Fibroblast of pulmonary artery (primary cell): ENCODE data around the gene CD44.

Experiments used
- DNase-seq: peaks from one replicate; pipeline ENCODE4 v3.0.0-alpha.2; 2010; ENCODE audit warnings: low read depth
- H3K4me3 ChIP-seq: replicated peaks from 2 replicates; pipeline ENCODE4 v1.5.1; 2011; ENCODE audit warnings: low read depth, mild to moderate bottlenecking, control low read depth, low read length, moderate library complexity
- TF ChIP-seq, protein P1 (sequence below): IDR thresholded peaks from 2 replicates; pipeline ENCODE4 v1.5.1; 2011; ENCODE audit warnings: mild to moderate bottlenecking, control low read depth, low read length, inconsistent platforms; ENCODE audit errors: missing control alignments

CD44 gene

DNA sequence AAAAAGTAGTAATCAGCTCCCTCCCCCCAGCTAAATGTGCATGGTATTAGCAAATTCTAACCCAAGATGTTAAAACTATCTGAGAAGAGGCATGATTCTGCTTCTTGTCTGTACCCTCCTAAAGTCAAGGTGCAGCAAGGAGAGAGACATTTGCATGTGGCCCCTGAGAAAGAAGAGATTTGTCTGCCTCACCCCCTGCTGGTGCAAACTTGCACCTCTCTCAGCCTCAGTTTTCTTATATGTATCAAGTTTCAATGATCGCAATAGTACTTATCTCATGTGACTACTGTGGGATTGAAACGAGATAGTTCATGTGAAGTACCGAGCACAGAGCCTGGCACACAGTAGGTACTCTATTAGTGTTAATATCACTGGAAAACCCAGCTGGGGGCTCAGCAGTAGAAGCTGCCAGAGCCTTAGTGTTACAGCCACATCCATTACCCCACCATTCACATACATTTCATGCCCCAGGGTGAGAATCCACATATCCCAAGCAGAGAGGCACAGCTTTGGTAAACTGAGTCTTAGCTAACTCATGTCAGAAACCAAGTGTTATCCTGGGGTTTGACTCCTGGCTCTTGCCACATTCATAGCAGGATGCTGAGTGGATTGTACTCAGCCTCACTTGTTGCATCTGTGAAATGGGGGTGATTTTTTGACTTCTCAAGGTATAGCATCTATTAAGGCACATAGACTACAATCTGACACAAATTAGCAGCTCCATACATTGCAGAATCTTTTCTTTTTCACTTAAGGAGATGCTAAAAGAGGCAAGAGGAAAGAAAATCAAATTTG, 24.9 kb downstream of the CD44 start:
- H3K4me3 ChIP-seq = no peak overlapping the region
- no peak for DNase-seq

DNA sequence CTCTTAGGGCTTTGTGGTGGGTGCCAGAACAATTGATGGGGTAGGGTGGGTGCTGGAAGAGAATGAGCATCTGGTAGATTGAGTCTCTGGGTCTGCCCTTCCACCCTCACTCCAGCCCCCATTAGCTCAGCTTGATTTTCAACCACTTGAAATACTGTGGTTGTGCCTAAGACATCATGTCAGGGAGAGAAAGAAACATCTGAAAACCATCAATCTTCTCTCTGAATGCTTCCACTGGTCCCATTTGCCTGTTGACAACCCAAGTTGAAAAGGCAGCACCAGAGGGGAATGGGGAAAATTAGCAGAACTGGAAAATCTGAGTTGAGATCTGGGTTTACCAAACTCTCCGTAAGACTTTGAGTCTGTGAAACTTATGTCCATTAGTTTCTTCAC, 26.1 kb downstream of the CD44 start:
- no peak overlapping the region for H3K4me3 ChIP-seq
- TF ChIP-seq, protein P1, sequence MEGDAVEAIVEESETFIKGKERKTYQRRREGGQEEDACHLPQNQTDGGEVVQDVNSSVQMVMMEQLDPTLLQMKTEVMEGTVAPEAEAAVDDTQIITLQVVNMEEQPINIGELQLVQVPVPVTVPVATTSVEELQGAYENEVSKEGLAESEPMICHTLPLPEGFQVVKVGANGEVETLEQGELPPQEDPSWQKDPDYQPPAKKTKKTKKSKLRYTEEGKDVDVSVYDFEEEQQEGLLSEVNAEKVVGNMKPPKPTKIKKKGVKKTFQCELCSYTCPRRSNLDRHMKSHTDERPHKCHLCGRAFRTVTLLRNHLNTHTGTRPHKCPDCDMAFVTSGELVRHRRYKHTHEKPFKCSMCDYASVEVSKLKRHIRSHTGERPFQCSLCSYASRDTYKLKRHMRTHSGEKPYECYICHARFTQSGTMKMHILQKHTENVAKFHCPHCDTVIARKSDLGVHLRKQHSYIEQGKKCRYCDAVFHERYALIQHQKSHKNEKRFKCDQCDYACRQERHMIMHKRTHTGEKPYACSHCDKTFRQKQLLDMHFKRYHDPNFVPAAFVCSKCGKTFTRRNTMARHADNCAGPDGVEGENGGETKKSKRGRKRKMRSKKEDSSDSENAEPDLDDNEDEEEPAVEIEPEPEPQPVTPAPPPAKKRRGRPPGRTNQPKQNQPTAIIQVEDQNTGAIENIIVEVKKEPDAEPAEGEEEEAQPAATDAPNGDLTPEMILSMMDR = no peak
- no peak for DNase-seq

More for the DNA sequence above, 24.9 kb downstream of the CD44 start:
- TF ChIP-seq, protein P1 = peak; percentile 34

DNA sequence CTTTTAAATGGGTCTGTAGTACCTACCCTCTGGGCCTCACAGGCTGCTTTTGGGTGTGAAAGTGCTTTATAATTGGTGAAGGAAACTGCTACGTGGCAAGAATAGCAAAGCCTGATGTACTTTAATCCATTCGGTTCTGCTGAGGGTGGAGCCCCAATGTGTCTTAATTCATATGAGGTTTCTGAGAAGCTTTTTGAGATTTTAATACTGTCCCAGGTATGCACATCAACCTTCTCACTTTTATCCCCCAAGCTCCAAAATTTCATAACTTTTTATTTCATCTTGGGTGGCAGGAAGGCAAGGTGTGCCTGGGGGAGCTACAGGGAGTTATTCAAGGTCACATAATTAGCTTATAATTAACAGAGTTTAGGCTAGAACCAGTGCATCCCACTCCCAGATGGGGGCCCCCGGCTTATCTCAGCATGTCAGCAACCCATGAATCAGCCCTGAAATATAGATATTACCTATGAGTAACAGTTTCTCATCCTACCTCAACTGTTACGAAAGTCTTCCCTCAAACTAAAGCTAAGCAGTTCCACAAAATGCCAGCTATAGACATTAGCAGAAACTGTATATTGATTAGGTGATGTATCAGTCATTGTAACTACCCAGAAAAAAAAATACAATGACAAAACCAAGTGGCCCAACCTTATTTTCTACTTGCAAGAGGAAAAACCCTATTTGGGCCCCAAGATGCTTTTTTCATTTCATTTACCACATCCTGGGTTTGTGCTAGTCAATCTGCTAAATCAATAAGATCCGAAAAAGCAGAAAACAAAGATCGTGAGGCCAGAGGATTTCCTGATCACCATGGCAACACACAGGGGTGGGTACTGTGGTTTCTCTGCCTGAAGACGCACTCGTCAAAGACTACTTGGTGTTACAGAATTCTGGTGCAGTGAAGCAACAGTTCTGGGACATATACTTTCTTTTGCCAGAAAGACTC, 26.7 kb downstream of the CD44 start:
- TF ChIP-seq, protein P1 = no peak
- DNase-seq = peak; percentile 84
- H3K4me3 ChIP-seq = no peak overlapping the region

DNA sequence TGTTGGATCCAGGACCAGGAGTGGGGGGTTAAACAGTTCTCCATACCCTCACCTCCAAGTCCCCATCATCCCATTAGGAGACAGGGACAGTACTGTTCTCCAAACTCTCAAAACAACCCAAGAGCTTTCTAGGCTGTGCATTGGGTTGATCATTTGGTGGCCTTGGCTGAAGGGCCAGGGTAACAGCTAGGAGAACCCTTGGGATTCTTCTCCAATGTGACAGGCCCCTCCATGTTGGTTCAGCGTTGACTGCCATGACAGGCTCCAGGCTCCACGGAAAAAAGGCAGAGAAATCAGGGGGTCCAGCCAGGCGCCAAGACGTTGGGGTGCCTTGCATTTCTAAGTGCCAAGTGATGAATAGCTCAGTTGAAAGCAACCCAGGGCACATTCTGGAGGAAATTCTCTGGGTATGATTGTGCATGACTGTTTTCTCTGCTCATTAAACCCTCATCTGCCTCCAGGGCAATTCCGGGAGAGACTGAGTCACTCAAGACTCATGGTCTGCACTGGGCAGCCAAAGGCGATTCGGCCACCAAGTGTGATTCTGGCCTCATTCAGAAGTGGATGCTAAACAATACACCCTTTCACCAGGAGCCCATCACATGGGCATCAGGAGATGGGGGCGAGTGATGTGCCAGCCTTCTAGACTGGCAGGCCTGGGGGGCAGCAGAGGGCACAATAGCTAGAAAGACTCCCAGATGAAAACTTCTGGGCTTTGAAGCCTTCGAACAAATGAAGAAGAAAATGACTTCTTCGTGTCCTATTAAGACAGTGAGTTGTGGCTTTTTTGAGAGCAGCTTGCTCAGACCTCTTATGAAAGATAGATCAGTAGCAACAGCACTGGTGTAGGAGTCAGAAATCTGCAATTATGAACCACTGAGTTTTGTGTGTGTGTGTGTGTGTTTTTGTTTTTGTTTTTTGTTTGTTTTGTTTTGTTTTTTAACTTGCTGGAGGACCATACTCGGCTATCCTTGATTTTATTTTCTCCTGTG, 27.7 kb downstream of the CD44 start:
- TF ChIP-seq, protein P1 = no peak
- H3K4me3 ChIP-seq = no peak overlapping the region
- DNase-seq = peak; percentile 67

DNA sequence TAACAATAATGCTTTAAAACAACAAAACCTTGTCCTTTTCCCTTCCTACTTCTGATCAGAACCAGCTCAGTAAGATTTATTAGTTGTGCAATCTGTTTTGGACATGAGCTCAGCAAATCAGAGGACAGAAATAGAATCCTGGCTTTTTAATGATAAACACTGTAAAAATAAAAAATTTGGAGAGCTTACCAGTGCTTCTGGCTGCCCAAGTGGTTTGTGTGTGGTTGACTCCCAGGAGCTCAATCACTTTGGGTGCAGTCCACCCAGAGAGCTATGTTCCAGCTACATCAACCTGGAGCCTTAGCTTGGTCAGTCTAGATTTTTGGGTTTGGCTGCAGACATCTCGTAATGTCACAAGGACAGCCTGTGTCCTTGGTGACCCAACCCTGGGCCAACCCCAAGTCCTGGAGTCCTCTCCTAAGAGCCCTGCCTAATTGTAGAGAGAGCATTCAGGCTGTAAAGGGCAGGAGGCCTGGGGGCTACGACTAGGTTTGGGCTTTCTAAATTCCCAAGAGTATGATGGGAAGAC, 28.5 kb downstream of the CD44 start:
- TF ChIP-seq, protein P1 = no peak
- H3K4me3 ChIP-seq = no peak overlapping the region
- peak; percentile 49 for DNase-seq

DNA sequence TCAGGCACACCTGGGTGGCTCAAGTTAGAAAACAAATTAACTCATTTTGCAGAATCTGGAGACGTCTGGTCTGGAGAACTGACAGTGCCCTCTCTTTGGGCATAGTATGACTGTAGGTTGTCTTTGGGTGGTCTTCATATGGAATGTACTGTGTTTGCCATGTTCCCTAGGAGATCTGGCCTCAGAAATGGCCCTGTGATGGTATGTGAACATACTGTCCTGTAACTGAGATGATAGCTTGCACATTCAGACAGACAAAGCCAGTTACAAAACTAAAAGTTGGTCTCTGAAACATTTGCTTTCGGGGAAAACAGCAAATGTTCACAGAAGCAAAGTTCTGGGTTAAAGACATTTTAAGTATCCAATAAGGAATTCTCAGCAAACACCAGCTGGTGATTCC, 29.7 kb downstream of the CD44 start:
- no peak overlapping the region for H3K4me3 ChIP-seq
- no peak for DNase-seq
- TF ChIP-seq, protein P1 = no peak
